Measurements from ENCODE around the gene AATK. TPM values are rescaled to one million over a fixed set of nuclear protein-coding genes. Genes with fewer than 3 reads are reported as not detected.
"Not testable (repeated sequence)": the region's sequence is repeated elsewhere in the genome, so short reads cannot be mapped to it uniquely, and the experiment has no call there.

The AATK gene
- total RNA-seq, 1 donor from 2014 or later: 8.9 TPM

- DNase-seq (ENCODE audit: extremely low read depth, low read depth, low spot score): no peak
Observed at GRCh38 chr17:81163051-81163695, 2.8 kb downstream of the AATK start.

GRCh38 chr17:81162491-81162890 lies 3.5 kb downstream of the AATK start:
- no peak for DNase-seq (ENCODE audit: extremely low read depth, low read depth, low spot score)

GRCh38 chr17:81161972-81162371 lies 4.0 kb downstream of the AATK start:
- DNase-seq (ENCODE audit: extremely low read depth, low read depth, low spot score): no peak

GRCh38 chr17:81161536-81161935 lies 4.5 kb downstream of the AATK start:
- DNase-seq (ENCODE audit: extremely low read depth, low read depth, low spot score): no peak

GRCh38 chr17:81160747-81161453 lies 5.1 kb downstream of the AATK start:
- DNase-seq (ENCODE audit: extremely low read depth, low read depth, low spot score): no peak

- no peak for DNase-seq (ENCODE audit: extremely low read depth, low read depth, low spot score)
Observed at GRCh38 chr17:81160306-81160705, 5.7 kb downstream of the AATK start.

- no peak for DNase-seq (ENCODE audit: extremely low read depth, low read depth, low spot score)
Observed at GRCh38 chr17:81159611-81160265, 6.3 kb downstream of the AATK start.

GRCh38 chr17:81158688-81159590 lies 7.1 kb downstream of the AATK start:
- no peak for DNase-seq (ENCODE audit: extremely low read depth, low read depth, low spot score)

GRCh38 chr17:81157848-81158687 lies 8.0 kb downstream of the AATK start:
- no peak for DNase-seq (ENCODE audit: extremely low read depth, low read depth, low spot score)

- DNase-seq (ENCODE audit: extremely low read depth, low read depth, low spot score): no peak
Observed at GRCh38 chr17:81156866-81157805, 8.9 kb downstream of the AATK start.

- DNase-seq (ENCODE audit: extremely low read depth, low read depth, low spot score): no peak
Observed at GRCh38 chr17:81154961-81155360, 11.1 kb downstream of the AATK start.

GRCh38 chr17:81154016-81154415 lies 12.0 kb downstream of the AATK start:
- not testable (repeated sequence) for DNase-seq (ENCODE audit: extremely low read depth, low read depth, low spot score)

GRCh38 chr17:81153340-81153803 lies 12.6 kb downstream of the AATK start:
- DNase-seq (ENCODE audit: extremely low read depth, low read depth, low spot score): no peak

GRCh38 chr17:81152288-81152828 lies 13.7 kb downstream of the AATK start:
- DNase-seq (ENCODE audit: extremely low read depth, low read depth, low spot score): no peak

- no peak for DNase-seq (ENCODE audit: extremely low read depth, low read depth, low spot score)
Observed at GRCh38 chr17:81151278-81151677, 14.7 kb downstream of the AATK start.

- no peak for DNase-seq (ENCODE audit: extremely low read depth, low read depth, low spot score)
Observed at GRCh38 chr17:81150377-81151077, 15.5 kb downstream of the AATK start.

GRCh38 chr17:81148986-81149533 lies 17.0 kb downstream of the AATK start:
- no peak for DNase-seq (ENCODE audit: extremely low read depth, low read depth, low spot score)

- no peak for DNase-seq (ENCODE audit: extremely low read depth, low read depth, low spot score)
Observed at GRCh38 chr17:81148571-81148970, 17.4 kb downstream of the AATK start.
